Measurements from ENCODE around the gene NR1I3. TPM values are rescaled to one million over a fixed set of nuclear protein-coding genes. Genes with fewer than 3 reads are reported as not detected.

NR1I3 gene
- total RNA-seq, 1 experiment from 2014 or later = not detected

DNA sequence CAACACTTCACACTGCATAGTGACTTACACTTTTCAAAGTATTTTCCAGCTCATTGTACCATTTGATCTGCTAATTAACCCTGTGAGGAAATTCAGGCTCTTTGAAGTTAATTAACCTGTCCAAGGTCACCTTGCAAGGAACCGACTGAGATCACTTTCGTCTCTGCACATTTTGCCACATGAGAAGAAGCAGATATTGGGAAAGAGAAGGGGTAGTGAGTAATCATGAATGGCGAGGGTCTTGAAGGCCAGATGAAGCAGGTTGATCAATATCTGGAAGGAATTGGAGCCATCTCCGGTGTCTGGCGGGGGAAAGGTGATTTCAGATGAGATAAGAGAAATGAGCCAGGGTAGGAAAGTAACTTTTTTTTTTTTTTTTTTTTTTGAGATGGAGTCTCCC lies 18.0 kb downstream of the NR1I3 start:
- DNase-seq (ENCODE audit: extremely low read depth, low read depth) = no peak

DNA sequence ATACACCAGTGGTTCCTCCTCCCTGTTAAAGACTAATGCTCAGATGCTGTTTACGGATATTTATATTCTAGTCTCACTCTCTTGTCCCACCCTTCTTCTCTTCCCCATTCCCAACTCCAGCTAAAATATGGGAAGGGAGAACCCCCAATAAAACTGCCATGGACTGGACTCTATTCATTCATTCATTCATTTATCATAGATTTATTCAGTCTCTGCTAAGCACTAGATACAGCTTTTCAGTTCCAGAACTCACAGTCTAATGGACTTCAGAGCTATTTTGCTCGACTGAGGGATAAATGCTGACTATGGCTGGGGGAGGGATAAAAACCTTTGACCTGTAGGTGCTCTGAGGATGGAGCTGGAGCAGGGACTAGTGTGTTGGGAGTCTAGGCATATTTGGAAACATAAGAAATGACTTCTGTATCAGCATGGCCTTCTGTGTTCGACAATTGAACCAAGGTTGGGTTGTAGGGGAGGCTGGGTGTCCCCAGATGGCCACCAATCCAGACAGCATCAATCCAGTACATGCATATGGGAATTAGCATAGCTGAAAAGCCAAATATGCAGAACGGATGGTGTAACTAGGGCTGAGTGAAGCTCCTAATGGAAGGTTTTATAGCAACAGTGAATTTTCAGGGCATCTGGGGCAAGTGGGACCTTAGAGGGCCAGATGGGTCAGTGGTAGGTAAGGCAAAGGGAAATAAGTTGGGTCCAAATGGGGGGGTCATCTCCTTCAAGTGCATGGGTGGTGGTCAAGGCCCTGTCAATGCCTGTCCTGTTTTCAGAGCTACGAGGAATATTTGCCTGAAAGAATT lies 18.7 kb downstream of the NR1I3 start:
- no peak for DNase-seq (ENCODE audit: extremely low read depth, low read depth)

DNA sequence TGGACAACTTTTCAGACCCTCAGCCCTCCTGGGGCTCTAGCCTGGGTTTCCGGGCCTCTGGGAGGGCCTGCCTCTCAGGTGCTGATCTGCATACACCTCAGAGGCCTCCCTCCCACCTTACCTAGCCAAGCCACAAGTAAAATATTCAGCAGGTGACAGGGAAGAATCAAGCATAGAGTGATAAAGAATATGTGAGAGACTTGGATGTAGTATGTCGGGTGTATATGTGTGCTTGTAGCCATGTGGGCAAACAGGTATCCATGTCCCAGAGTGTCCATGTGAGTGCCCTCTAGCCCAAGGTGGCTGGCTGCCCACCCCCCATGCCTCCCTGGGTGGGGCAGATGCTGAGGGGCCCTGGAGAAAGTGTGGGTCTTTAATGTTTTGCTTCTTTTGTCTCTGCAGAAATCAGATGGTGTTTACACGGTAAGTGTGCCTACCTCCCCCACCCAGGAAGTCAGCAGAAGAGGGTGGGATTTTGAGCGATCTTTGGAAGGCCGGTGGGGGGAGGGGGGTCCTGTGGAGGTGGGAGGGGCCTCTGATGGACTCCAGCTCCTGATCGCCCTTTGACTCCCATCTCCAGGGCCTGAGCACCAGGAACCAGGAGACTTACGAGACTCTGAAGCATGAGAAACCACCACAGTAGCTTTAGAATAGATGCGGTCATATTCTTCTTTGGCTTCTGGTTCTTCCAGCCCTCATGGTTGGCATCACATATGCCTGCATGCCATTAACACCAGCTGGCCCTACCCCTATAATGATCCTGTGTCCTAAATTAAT lies 19.5 kb downstream of the NR1I3 start:
- DNase-seq (ENCODE audit: extremely low read depth, low read depth) = no peak

DNA sequence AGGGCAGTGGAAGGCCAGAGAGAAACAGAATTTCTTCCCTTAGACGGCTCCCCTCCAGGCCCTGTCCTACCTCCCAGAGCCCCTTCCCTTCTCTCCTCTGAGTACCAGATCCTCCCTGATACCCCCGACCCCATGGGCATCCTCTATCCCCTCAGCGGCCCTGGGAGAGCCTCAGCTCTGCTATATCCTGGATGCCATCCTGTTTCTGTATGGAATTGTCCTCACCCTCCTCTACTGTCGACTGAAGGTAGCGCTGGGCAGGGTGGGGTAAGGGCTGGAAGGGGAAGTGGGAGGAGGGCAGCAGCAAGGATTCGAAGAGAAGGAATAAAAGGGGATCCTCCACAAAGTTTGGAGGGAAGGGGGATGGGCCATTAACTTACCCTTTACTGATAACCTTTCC lies 20.2 kb downstream of the NR1I3 start:
- DNase-seq (ENCODE audit: extremely low read depth, low read depth) = no peak

DNA sequence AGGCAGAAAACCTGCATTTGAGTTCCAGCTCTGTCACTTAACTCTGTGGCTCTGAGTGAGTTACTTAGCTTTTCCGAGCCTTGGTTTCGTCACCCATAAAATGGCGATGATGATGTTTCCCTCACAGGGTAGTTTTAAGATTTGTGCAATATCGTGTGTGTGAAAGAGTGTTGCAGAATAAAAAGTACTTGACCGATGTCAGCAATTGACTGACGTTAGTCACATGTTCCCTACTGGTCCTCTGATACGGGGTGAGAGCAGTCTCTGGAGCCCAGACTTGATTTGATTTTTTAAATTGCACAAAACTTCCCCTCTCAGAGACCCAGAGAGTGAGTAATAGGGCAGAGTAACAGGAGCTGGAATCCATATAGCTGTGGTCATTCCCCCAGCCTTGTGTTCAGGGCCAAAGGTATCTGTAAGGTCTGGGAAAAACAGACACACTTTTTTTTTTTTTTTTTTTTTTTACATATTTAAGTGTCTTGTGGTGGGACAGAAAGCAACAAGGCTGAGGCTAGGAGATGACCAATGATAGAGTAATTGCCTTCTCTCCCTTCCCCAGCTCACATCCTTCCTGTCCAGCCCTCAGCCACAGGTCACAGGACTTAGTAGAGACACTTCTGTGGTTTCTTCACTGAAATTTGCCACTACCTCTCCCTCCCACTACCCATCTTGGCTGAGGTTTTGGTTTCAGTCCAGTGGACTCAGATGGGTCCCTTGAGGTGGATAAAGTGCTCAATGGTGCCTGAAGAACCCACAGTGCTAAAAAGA lies 20.9 kb downstream of the NR1I3 start:
- DNase-seq (ENCODE audit: extremely low read depth, low read depth) = no peak

DNA sequence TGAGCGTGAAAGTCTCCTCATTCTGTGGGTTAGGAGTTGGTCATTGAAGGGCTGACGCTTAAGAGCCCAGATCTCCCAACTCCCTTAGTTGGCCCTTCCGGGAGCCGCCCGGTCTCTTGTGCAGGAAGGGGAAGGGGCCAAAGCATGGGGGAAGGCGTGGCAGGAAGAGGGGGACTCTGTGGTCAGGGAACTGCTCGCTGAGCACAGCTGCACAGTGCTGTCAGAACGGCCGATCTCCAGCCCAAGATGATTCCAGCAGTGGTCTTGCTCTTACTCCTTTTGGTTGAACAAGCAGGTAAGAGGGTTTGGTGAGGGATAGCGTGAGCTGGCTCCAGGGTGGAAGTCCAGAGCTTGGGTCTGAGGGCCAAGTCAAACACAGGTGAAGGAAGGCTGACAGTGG lies 22.9 kb downstream of the NR1I3 start, which contains the start of gene FCER1G:
Gene FCER1G (plus strand): TSS at position 220 of the 400 bp plus-strand sequence. CDS start 27 bp downstream, at position 247.
- DNase-seq (ENCODE audit: extremely low read depth, low read depth) = no peak

DNA sequence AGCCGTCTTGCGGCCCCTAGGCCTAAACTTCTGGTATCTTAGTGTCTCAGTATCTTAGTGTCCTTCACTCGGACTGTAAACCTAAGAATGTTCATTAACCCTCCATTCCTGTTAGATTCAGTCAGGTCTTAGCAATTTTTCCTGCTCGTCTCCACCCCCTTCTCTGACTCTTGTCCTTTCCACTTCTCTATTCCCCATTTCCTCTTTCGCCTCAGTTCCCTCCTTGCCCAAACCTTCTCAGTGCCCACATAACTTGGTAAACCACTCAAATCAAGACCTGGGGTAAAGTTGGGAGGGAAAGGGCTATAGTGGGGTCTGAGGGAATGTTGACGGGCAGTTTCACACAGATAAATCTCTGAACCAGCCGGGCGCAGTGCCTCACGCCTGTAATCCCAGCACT lies 23.6 kb downstream of the NR1I3 start:
- DNase-seq (ENCODE audit: extremely low read depth, low read depth) = no peak

DNA sequence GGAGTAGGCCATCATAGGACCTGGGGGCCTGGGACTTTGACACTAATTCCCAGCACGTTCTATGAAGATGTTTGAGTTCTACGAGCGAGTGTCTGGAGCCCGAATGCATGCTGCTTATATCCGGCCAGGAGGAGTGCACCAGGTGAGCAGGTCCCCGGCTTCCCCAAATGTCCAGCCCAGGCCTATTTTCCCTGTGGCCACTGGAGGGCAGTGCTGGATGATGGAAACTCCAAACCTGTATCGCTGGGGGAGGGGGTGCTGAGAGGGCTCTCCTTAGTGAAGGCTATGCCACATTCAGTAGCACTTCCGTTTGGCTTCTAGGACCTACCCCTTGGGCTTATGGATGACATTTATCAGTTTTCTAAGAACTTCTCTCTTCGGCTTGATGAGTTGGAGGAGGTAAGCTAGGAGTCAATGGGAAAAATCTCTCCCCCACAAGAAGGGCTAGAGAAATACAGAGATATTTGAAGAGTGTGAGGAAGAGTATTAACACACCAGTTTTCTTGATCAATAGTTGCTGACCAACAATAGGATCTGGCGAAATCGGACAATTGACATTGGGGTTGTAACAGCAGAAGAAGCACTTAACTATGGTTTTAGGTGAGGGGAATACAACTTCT lies 28.1 kb downstream of the NR1I3 start:
- DNase-seq (ENCODE audit: extremely low read depth, low read depth) = peak; percentile 74

DNA sequence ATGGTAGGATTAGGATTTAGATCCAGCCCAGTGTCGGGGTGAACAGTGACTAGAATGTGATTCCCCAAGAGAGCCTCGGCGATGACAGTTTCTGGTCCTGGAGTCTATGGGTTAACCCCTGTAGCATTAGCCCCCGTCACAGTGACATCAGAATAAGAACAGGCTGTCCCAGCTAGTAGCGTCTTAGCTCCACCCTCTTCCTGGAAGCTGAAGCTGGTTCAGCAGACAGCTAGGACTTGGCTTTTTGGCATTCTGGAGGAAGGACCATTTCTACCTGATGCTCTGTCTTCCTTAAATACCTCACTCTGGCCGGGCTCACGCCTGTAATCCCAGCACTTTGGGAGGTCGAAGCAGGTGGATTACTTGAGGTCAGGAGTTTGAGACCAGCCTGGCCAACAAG lies 30.8 kb downstream of the NR1I3 start:
- DNase-seq (ENCODE audit: extremely low read depth, low read depth) = no peak

DNA sequence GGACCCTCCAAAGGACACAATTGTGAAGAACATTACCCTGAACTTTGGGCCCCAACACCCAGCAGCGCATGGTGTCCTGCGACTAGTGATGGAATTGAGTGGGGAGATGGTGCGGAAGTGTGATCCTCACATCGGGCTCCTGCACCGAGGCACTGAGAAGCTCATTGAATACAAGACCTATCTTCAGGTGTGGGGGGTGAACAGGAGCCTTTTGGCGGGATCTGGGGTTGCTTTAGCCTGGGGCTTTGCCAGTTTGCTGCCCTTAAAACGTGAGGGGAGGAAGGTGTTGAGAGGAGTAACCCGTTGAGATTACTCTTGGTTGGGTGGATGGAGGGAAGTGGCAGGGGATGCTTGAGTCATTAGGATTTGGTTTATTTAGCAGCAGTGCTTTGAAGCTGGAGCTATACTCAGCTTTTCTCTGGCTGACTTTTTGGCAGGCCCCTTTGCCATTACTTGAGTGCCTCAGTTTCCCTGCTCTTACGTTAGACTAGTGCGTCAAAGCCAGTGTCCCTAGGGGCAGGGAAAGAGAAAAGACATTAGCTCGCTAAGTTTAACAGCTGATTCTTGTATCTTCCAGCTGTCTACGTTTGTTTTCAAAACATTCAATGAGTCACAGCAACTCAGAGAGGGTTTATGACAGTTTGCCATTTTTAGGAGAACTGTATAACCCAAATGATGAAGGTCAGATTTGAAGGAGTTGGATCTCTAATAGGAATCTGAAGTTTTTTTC lies 31.4 kb downstream of the NR1I3 start:
- no peak for DNase-seq (ENCODE audit: extremely low read depth, low read depth)

DNA sequence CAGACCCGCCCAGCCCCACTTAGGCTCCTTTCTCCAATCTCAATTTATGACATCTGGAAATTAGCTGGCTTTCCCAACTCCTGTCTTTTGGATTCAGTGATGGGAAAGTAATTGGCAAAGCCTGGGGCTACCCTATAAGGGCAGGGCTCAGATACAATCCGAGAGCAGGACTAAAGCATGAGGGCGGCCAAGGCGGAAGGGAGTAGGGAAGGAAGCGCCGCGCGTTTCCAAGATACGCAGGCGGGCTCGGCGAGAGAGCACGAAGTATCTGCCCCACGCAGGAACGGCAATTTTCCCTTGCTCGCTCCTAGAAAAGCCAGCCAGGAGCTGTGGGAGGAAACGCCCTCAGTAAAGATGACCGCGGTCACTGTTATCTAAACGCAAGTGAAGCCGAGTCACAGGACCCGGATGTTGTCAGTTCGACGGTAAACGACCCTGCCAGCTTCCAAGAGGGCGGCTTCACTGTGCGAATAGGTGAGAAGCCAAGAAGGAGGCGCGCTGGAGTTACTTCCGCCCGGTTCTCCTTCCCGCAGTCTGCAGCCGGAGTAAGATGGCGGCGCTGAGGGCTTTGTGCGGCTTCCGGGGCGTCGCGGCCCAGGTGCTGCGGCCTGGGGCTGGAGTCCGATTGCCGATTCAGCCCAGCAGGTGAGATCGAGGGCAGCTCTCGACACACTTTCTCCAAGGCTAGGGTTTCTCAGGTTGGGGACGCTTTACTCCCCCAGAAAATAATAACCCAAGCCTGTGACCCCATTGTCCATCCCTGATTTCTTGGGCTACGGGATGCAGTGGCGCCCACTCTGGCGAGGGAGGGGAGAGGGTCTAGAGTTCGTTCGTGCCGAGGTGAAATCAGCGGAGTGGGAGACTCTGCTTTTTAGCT lies 35.9 kb downstream of the NR1I3 start, which contains the start of gene NDUFS2:
Gene NDUFS2 (plus strand): TSS at position 532 of the 877 bp plus-strand sequence. CDS start 19 bp downstream, at position 551.
- peak; percentile 100 for DNase-seq (ENCODE audit: extremely low read depth, low read depth)

DNA sequence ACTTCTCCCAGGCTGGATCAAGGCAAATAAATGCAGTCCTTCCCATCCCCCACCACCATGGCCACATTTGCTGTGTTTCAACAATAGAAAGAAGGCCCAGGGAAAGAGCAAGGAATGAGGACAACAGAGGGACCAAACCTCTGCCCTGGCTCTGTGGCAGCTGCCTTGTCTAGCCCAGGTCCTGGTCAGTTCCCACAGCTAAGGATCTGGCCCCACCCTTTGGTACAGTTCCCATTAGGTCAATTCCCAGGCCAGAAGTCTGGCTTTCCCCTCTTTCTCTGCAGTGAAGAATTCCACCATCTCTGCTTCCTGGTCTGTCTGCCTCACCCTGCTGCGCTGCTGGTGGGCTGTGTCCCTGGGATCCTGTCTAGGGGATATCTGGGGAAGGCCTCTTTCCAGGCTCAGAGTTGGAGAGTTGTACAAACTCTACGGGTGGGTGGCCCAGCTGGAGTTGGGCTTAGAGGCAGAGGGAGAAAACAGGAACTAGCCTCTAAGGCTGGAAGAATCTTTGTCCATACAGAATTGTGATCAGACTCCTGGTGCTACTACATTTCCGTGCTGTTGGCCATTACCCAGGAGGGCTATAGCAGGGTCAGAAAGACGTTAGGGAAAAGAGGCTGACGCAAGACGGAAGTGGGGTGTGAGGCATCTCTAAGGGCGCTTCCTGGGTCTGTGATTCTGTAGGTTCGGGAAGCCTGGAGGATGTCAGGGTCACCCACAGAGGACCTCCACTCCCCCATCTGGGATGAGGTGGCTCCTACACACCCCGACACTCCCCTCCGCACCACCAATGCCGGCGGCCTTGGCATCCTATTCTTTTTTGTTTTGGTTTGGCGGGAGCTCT lies 36.8 kb downstream of the NR1I3 start:
- no peak for DNase-seq (ENCODE audit: extremely low read depth, low read depth)

DNA sequence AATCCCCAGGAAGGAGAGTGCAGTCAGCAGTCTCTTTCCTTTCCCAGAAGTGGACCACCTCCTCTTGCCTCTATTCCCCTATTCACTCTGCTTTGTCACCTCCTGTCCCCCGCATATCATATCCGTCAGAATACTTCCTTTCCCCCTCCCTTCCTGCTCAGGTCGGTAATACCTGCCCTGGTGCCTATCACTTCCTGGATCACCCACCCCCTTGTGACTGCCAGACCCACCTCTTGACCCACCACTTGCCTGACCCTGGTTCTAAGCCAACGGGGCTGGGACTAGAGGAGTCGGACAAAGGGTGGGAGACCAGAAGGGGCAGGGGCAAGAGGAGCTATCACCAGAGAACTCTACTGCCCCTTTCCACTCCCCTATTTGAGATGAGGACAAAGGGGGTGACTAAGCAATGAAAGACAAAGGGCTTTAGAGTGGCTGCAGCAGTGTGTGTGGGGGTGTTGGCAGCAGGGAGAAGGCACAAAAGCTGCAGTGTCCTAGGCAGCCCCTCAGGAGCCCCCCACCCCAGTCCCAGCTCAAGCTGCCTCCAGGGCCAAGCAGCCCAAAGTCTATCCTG lies 37.5 kb downstream of the NR1I3 start:
- no peak for DNase-seq (ENCODE audit: extremely low read depth, low read depth)

DNA sequence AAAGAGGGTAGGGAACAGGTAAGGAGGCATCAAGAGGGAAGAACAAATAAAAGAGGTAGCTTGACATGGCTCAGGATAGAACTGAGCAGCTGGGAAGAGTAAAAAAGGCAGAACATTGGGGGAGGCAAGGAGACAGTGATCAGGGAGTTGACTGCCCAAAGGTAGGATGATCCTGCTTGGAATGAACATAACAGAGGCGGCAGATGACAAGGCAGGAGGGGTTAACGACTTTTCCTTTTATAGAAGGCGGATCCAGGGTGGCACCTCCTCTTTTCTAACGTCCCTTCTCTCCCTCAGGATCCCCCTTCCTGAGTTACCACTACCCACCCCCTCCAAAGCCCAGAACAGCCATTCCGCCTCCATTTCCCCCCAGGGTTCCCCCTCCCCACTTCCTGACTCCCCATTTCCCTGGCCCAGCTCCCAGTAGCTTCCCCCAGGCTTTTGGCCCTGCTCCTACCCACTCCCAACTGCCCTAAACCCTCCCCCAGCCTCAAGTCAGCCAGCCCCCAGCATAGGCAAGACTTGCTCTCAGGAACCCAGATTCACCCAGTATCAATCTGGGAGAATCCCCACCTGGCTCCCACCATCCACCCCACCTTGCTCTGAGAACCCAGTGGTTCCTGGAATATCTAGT lies 38.4 kb downstream of the NR1I3 start:
- DNase-seq (ENCODE audit: extremely low read depth, low read depth) = no peak

DNA sequence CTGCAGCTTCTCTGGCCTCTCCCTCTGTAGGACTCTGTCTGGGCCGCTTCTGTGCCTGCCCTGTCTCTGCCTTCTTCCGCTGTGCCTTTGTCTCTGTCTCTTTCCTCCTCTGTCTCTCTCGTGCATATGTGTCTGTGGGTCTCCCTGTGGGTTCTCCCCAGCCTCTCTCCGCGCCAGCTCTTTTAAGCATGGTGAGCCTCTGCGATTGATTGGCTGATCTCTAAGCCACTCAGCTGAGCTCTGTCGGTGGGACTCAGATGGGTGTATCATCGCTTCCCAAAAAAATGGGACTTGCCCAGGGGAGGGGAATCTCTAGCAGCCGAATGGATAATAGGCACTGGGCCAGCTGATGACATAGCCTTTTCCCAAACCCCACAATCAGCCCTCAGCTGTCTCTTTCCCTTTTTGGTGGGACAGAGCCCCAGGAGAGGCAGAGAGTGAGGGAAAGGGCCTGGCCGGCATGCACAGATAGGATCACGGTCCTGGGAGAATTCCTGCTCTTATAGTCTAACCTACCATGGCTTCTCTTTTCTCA lies 39.0 kb downstream of the NR1I3 start, which contains the start of gene ADAMTS4:
Gene ADAMTS4 (minus strand): TSS at position 158 of the 535 bp plus-strand sequence. CDS start 427 bp downstream, outside the sequence.
- no peak for DNase-seq (ENCODE audit: extremely low read depth, low read depth)

DNA sequence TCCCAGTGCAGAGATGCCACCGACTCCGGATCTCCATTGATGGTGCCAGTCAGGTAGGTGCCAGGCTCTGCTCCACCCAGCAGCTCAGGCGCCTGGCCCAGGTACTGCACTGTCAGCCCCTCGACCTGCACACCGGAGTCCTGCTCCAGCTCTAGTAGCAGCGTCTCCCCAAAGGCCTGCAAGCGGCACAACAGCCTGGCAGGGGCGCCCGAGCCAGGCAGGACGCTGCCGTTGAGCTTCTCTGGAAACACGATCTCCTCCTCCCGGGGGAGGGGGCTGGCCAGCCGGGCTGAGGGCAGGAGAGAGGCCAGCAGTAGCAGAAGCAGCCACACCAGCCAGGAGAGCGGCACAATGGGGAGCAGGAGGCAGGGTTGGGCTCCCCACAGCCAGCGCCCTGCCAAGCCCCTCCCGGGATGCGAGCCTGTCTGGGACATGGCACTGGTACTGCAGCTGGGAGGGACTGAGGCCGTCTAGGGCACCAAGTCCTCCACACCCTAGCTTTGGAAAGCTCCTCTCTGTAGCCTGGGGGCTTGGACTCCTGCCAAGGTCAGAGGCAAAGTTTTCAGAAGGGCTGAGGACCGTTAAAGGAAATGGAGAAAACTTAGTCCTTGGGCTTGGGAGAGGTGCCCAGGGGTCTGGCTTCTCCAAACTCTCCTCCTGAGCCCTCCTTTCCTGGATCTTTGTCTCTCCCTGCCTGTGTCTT lies 39.7 kb downstream of the NR1I3 start:
- DNase-seq (ENCODE audit: extremely low read depth, low read depth) = no peak

All from NCI-H460 (cell line).